ENCODE data around the gene ENHO.
"Not testable (repeated sequence)": the region's sequence is repeated elsewhere in the genome, so short reads cannot be mapped to it uniquely, and the experiment has no call there.

The ENHO gene

DNA sequence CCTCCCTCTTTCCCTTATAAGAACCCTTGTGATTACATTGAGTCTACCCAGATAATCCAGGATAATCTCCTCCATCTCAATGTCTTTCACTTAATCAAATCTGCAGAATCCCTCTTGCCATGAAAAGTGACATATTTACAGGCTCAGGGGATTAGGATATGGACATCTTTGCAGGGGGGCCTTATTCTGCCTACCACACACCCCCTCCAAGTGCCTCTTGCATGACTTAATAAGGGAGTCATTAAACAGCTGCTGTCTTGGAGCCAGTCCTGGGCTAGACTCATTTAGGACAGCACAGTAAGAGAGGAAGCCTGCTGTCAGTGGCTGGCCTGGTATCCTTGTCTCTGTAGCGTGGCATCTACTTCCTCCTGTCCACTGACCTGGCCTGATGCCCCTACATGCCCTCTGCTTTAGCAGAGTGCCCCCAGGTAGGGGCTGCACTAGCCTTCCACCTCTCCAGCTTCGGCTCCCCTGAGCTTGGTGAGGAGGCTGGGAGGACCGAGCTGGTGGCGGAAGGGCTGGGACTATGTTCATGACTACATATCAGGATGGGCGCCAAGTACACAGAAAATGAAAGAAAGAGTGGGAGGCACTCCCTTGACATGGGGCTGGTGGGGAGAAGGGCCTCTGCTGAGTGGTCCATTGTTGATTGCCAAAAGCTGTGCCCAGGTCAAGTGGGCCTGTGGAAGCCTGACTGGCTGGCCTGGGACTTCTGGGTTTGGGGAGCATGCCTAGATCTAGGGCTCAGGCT is 17.2 kb downstream of the ENHO start:
- DNase-seq = no peak

DNA sequence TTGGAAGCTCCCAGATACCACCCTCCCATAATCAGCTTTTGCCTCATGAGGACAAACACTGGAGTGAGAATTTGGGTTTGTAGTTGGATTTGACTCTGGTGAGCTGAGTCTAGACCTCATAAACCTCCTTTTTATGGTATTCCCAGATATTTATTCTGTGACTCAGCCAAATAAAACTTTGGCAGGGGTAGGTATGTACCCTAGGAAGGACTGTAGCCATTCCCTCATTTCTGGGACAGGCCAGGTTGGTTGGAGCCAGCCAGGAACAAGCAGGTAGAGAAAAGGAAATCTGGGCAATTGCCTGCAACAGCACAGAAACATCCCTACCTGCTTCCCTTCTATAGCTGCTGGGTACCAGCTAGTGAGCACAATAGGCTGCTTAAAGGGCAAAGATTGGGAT is 19.4 kb downstream of the ENHO start:
- no peak for DNase-seq

DNA sequence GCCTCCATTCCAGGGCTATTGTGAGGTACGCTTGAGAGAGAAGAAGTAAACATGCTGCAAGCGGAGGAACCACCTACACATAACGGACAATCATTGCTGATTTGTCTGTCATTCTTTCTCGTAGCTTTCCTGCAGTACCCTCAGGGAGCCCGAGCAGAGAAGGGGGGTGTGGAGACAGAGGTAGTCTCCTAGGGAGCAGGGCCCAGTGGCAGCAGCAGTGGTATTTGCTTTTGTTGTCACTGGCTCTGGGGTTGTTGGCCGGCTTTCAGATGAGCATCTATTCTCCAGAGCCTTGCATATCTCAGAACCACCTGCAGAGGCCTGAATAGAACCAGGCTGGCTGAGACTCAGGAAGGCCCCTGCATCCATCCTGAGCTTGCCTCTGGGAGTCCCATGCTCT is 19.9 kb downstream of the ENHO start:
- DNase-seq = no peak

DNA sequence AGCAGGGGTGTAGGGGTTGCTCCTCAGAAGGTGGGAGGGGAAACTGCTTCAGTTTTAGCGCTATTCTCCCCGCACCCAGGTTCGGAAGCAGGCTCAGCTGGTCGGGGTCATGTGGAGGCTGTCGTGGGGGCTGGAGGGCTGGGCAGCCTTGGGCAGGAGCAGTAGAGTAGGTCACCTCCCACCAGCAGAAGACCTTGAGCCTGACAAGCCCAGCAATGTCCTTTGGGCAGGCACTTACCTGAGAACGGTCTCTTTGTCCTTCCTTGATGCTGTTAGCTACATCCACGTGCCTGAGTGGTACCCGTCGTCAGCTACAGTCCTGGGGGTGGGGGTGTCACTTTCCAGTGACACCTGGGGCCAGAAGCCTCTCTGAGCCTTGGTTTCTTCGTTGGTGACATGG is 20.3 kb downstream of the ENHO start:
- no peak for DNase-seq

DNA sequence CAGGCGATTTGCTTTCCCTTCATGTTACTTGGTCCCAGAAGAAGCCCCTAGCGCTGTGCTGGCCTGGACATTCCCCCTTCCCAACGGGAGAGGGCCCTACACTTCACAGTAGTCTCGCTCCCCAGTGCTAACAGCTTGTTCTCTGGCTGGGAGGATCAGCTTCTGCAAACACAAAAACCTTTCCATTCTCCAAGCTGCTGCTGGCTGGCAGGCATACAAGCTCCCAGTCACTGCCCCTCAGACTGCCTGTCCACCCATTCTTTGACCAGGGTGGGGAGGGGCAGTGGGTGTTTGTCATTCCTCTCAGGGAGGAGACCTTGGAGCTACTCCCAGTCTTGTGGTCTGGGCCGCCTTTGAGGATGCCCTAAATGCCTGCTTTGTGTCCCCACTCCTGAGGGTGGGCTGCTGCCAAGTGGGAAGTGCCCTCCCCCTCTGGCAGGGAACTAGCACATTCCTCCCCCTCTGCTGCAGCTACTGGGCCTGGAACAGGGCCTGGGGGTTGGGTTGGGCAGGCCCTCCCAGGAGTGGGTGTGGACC is 20.8 kb downstream of the ENHO start:
- no peak for DNase-seq

DNA sequence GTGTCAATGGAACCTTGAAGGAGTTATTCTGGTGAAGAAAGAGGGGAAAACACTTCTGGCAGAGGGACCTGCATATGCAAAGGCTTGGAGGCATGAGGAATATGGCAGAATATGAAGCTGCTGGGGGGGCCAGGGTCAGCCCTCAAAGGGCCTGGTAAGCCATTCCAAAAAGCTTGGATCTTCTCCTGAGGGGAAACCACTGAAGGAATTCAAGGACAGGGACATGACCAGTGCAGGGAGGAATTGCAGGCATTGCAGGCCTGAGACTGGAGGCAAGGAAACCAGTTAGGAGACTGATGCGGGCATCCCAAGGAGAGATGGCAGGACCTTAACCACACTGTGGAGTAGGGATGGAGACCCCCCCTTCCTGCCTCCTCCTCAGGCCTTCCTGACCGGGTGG is 21.4 kb downstream of the ENHO start:
- DNase-seq = no peak

DNA sequence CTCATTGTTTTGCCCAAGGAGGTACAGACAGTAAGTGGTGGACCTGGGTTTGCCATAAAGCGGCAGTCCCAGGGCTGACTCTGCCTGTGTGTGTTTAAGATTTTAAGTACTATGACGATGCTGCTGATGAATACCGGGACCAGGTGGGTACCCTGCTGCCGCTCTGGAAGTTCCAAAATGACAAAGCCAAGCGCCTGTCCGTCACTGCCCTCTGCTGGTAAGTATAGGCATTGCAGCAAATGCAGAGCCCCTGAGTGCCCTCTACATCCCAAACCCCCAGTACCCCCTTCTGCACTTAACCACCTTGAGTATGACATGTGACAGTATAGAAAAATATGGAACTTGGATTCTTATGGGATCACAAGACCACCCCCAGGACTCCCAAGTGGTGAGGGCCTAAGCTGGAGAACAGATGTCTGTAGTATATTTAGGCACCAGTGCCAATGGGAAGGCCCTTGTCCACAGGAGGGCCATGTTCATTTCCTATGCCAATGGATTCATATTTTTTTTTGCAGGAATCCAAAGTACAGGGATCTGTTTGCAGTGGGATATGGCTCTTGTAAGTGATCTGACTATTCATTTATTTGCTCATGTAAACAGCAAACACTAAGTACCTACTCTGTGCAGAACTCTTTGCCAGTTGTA is 22.0 kb downstream of the ENHO start:
- DNase-seq = peak; percentile 59 to 73

DNA sequence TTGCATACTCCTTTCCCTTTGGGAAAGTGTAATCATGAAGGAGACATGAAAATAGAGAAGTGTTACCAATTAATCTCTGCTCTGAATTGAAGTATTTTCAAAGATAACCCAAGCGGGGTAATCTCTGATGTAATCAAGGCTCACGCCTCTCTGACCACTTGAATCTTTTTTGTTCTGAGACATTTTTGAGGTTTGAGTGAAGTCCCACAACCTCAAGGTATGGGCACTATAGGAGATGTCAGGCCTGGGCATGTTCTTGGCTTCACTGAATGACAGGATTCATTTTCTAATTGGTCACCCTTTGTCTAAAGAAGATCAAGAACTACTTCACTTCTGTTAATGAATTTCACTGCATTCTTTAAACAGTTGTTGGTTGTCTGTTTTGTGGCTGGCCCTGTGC is 23.7 kb downstream of the ENHO start:
- DNase-seq = no peak

DNA sequence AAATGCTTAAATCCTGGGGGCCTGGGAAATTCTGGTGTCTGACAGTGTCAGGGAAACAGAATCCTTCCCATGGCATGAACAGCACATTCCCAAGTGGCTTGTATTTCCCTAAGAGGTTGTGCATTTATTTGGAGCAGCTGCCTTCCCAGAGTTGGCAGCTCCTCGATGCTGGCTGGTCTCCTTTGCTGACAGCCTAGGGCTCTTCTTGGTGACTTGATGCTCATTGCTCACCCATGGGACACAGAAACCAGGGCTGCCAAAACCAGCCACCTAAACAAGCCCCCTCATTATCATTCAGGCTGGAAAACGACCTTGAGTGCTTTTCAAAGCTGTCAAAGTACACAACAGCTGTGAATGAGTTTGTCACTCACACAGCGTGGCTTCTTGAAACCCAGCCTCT is 24.2 kb downstream of the ENHO start:
- no peak for DNase-seq

DNA sequence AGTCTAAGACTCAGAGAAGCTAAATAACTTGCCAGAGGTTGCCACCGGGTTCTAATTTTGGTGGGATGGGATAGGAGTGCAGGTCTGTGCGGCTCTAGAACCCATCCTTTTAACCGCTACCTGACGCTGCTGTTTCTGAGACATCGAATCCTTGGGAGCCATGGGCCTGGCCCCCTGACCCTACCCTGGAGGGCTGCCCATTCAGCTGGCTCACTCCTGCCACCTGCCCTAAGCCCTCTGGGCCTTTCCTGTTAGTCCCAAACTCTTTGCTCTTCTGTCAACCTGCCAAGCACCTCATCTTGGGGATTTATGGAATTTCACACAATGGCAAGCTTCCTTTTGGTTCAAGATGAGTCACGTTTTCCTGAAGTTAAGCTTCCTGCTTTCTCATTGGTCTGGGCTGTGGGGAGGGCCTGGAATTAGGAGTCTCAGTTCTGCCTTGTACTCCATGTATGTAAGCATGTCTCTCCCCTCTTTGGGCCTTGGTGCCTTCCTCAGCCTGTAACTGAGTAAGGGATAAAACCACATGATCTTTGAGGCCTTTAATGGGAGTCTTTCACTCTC is 26.6 kb downstream of the ENHO start:
- no peak for DNase-seq

DNA sequence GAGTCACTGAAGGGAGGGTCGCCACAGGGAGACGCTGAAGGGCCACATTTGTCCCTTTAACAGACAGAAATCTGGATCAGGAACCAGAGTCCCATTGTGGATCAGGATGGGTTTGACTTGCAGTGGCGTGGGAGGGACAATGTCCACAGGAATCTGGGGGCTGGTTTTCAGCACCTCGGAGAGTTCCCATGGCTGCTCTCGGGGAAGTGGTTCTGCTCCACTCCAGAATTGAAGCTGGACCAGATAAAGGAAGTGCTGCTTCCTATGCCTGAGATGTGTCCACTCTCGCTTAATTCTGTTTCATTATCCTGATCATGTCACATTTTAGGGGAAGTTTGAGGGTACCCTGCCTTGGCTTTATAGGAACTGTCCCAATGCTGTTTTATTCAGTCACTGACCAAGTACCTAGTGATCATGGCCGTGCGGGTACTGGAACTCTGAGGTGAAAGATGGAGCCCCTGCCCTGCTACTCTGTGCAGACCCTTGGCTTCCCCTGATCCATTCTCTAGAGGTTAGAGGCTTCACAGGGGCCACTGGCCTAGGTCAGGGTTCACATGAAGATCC is 28.7 kb downstream of the ENHO start:
- peak in 1 of 2 donors; percentile 9 for DNase-seq

DNA sequence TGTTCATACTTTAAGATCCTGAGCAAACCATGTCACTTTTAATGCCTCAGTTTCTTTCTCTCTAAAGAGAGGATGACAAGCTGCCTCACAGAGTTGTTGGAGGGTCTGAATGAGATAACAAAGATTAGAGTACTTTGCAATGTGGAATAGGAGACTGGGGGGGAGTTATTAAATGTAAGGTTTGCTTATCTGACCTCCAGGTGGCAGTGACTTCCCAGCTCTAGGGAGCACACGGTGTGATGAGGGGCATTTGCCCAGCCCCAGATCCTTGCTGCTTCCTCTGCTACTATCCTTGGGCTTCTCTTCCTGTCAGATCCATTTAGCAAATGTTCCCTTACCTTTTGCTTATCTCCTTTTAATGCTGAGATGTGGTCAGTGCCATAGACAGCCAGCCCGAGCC is 30.7 kb downstream of the ENHO start:
- DNase-seq = no peak

DNA sequence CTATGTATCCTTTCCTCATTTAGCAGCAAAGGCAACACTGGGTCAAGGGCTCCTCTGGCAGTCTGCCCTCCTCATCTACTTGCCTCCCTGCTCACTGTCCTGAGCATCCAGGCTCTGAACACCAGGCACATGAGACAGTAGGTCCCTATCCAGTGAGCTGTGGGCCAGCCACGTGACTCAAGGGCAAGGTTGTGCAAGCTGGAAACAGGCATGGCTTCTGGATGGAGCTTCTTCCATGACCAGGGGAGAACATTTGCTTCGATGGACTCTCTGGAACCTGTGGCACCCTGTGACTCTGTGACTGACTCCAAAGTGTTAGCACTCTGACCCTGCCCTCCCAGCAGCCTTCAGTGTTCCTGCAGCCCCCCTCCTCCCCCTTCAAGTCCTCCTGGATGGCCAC is 31.2 kb downstream of the ENHO start:
- DNase-seq = no peak

DNA sequence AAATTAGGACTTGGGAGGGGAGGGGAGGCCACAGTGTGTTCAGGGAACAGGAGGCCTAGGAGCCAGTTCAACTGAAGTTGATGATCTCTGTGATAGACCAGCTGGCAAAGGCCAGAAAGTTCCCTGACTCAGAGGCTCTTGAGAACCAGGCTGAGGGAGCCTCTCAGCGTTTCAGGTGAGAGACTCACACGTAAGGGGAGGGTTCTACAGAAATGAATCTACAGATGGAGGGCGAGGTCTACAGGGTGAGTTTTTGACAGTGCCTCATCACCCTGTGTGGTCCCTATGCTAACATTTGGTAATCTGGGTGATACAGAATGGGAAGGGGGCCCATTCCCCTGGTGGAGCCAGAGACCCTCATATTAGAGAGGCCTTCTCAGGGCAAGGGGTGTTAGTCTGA is 32.0 kb downstream of the ENHO start:
- no peak for DNase-seq

DNA sequence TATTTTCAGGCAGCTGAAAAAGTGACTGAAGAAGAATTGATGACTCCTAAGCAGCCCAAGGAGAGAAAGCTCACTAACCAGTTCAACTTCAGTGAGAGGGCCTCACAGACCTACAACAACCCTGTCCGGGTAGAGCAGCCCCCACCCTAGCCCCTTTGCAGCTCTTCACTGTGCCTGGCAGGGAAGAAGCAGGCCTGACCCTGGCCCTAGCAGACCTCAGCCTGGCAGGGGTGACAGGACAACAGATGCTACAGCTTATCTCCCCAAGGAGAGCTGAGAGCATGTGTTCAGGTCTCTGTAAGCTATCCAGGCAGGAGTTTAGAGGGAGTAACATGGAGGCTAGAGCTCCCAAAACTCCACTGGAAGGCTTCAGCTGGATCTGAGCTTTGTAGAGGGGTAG is 32.4 kb downstream of the ENHO start:
- DNase-seq = no peak

DNA sequence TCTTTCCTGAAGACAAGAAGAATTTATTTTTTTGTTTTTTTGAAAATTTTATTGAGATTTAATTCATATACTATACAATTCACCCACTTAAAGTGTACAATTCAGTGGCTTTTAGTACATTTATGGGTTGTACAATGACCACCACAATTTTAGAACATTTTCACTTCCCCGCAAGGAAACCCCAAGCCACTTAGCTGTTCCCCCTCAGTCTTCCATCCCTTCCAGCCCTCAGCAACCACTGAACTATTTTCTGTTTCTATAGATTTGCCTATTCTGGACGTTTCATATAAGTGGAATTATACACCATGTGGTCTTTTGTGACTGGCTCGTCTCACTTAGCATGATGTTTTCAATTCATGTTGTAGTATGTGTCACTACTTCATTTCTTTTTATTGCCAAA is 36.2 kb downstream of the ENHO start:
- no peak for DNase-seq

DNA sequence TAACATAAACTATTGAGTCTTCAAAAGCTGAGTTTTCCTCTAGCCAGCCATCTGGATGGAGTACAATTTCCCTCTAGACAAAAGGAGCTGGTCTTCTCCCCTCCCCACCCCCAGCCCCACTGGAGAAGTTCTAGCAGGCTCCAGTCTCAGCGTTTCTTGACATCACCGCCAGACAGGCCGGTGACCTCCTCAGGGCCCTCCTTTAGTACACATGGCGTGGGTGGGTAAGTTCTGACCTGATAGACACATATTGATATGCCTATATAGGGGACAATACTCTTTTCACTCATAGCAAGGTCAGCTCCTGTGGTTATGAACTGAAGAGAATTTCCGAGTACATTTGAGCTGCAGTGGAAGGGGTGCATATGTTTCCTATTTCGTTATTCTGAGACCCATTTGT is 37.0 kb downstream of the ENHO start:
- no peak for DNase-seq

DNA sequence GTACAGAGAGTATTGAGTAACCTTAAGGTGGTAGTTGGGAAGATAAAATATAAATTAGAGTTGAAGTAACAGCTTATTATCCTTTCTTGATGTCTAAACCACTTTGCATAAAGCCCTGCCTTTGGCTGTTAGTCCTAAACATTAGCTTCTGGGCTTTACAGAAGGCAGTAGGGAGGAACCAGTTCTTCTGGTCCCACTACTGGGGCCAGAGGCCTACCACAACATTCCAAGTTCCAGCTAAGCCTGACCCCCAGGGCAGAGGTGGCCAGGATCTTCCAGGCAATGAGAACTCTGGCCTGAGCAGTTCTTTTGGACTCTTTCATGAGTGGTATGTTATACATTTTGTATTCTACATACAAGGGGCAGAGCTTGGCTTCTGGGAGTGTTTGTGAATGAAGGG is 38.1 kb downstream of the ENHO start:
- no peak for DNase-seq

DNA sequence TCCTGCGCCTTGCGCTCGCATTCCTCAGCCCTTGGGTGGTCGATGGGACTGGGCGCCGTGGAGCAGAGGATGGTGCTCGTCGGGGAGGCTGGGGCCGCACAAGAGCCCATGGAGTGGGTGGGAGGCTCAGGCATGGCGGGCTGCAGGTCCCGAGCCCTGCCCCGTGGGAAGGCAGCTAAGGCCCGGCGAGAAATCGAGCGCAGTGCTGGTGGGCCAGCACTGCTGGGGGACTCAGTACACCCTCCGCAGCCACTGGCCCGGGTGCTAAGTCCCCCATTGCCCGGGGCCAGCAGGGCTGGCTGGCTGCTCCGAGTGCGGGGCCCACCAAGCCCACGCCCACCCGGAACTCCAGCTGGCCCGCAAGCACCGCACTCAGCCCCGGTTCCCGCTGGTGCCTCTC is 40.0 kb downstream of the ENHO start:
- DNase-seq = not testable (repeated sequence)

DNA sequence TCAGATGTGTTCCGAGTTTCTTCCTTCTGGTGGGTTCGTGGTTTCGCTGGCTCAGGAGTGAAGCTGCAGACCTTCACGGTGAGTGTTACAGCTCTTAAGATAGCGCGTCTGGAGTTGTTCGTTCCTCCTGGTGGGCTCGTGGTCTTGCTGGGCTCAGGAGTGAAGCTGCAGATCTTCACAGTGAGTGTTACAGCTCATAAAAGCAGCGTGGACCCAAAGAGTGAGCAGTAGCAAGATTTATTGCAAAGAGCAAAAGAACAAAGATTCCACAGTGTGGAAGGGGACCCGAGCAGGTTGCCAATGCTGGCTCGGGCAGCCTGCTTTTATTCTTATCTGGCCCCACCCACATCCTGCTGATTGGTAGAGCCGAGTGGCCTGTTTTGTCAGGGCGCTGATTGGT is 41.2 kb downstream of the ENHO start:
- DNase-seq = not testable (repeated sequence)

DNA sequence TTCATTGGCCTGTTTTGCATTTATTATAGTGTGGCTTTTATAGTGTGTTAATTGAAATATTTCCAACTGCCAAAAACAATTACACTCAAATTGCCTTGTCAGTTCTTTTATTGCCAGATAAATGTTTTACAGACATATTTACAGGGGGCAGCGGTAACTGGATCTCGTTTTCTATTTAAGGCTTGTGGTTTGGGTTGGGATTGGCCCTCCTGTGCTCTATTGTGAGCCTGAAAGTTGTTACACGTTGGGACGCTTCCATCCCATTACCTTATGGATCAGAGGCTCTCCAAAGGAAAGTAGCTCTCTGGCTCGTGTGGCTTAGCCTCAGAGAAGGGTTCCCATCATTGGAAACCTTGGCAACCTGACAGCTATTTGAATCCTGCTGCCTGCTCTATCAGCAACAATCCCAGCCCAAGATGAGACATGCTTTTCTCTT is 43.3 kb downstream of the ENHO start:
- DNase-seq = no peak

DNA sequence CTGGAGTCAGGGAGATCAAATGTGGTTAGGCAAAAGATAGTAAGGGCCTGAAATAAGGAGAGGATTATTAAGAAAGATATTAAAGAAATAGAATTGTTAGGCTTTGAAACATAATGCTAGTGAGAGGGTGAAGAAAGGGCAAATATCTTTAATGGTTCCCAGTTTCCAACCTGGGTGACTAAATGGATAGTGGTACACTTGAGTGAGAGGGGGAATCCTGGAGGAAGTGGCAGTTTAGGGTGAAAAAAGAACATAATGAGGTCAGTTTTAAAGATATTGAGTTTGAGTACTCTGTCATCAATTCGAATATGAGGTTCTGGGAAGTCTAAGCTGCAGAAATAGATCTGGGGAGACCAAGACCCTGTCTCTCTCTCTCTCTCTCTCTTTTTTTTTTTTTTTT is 45.2 kb downstream of the ENHO start:
- no peak for DNase-seq

DNA sequence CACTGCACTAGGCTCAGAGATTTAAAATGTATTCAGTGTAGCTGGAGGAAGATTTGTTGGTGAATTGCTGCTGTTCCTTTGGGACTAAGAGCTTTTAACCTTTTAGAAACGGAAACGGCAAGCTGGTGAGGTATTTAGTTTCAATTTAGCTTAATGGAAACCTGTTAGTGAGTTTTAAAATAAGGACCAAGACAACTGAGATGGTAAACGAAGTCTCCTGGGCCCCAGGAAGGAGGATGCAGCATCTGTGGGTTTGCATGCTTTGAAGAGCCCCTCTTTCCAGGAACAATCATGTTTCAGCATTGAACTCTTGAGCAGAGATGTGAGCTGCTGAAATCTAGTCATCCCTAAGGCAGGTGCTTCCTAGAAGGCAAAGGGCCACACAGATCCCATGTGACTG is 47.7 kb downstream of the ENHO start:
- DNase-seq = no peak
